KMS-11 (cell line): ENCODE data around the gene CACNA2D2.

Experiments
- H2AFZ ChIP-seq: fragments of 200-600 bp; sonication (generic); 2 replicates; pipeline ENCODE4 v1.6.1; 2016; ENCODE audit warnings: antibody characterized with exemption, mixed run types, low read depth
- H3K27ac ChIP-seq: fragments of 200-600 bp; sonication (generic); 2 replicates; pipeline ENCODE4 v1.6.1; 2016; ENCODE audit warnings: mild to moderate bottlenecking, mixed run types
- H3K27me3 ChIP-seq: fragments of 200-600 bp; sonication (generic); 2 replicates; pipeline ENCODE4 v1.6.1; 2017; ENCODE audit warnings: mild to moderate bottlenecking, low read depth, mixed run types, moderate library complexity; ENCODE audit not compliant: insufficient read depth
- H3K36me3 ChIP-seq: fragments of 200-600 bp; sonication (generic); 2 replicates; pipeline ENCODE4 v1.6.1; 2017; ENCODE audit warnings: mild to moderate bottlenecking, mixed run types; ENCODE audit not compliant: insufficient read depth
- H3K4me1 ChIP-seq: fragments of 200-600 bp; sonication (generic); 2 replicates; pipeline ENCODE4 v1.6.1; 2016; ENCODE audit warnings: mild to moderate bottlenecking, low read depth, mixed run types; ENCODE audit not compliant: poor library complexity, severe bottlenecking
- H3K4me2 ChIP-seq: fragments of 200-600 bp; sonication (generic); 2 replicates; pipeline ENCODE4 v1.7.0; 2016; ENCODE audit warnings: mild to moderate bottlenecking, mixed run types
- H3K4me3 ChIP-seq: fragments of 200-600 bp; sonication (generic); IDR thresholded peaks from 2 replicates; pipeline ENCODE4 v1.6.1; 2017; ENCODE audit warnings: low read depth, low read length, mixed read lengths; ENCODE audit not compliant: insufficient read depth
- H3K79me2 ChIP-seq: fragments of 200-600 bp; sonication (generic); 2 replicates; pipeline ENCODE4 v1.6.1; 2016; ENCODE audit warnings: low read depth, mixed run types; ENCODE audit not compliant: insufficient read depth
- H3K9ac ChIP-seq: fragments of 200-600 bp; sonication (generic); 2 replicates; pipeline ENCODE4 v1.6.1; 2016; ENCODE audit warnings: mild to moderate bottlenecking, mixed run types
- H4K20me1 ChIP-seq: fragments of 200-600 bp; sonication (generic); 2 replicates; pipeline ENCODE4 v1.6.1; 2016; ENCODE audit warnings: mild to moderate bottlenecking, mixed run types; ENCODE audit not compliant: insufficient read depth
- CTCF ChIP-seq: fragments of 200-600 bp; sonication (generic); conservative IDR thresholded peaks from 2 replicates; pipeline ENCODE4 v1.6.1; 2017; ENCODE audit warnings: low read depth, mild to moderate bottlenecking, antibody characterized with exemption, low read length, moderate library complexity, mixed read lengths

The CACNA2D2 gene

GRCh38 chr3:50414616-50415015 lies 88.8 kb downstream of the CACNA2D2 start:
- Histone ChIP-seq H3K79me2 (no peaks in the 10 kb centered on the region), H3K27me3 (peaks cover 12% of the 10 kb centered on the region; the same call in 1 of the 2 replicates), H3K9ac (no peak overlapping the region), H4K20me1 (no peaks in the 10 kb centered on the region), H3K4me1 (no peaks in the 10 kb centered on the region), H3K27ac (no peak overlapping the region), H3K4me2 (no peak overlapping the region), H2AFZ (no peak overlapping the region), H3K36me3 (no peaks in the 10 kb centered on the region), H3K4me3 (no peak overlapping the region)
- no peak for TF ChIP-seq CTCF

DNA sequence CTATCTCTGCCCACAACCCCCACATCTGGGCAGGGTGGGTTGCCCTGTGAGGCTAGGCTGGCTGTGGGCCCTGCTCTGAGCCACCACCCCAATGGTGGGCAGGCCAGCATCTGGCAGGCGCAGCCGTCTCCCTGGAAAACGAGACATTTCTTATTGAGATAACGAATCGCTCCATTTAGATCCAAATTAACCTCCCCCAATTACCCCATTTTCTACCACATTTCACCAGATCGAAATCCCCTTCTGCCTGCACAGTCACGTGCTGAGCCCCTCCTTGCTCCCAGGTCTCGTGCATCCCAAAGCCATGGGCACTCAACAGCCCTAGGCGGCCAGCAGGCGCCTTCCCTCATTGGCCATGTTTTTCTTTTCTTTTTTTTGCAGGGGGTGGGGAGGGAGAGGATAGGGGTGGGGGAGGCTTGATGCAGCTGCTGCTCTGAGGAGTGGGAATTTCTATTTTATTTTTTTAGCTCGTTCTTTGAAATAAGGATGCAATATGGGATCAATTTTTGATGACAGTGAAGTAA lies 91.1 kb downstream of the CACNA2D2 start:
- no peak overlapping the region for H3K4me3 ChIP-seq

GRCh38 chr3:50411229-50411628 lies 92.2 kb downstream of the CACNA2D2 start:
- no peaks in the 10 kb centered on the region for H3K79me2 ChIP-seq
- TF ChIP-seq CTCF, result no peak
- no peak overlapping the region for H2AFZ ChIP-seq
- H3K9ac ChIP-seq, result no peak overlapping the region
- H3K36me3 ChIP-seq, result no peaks in the 10 kb centered on the region
- peaks cover 4% of the 10 kb centered on the region; the same call in 1 of the 2 replicates for H3K27me3 ChIP-seq
- no peaks in the 10 kb centered on the region for H4K20me1 ChIP-seq
- no peaks in the 10 kb centered on the region for H3K4me1 ChIP-seq
- no peak overlapping the region for H3K4me2 ChIP-seq
- H3K4me3 ChIP-seq, result no peak overlapping the region
- H3K27ac ChIP-seq, result no peak overlapping the region

More for the DNA sequence above, 91.1 kb downstream of the CACNA2D2 start:
- no peaks in the 10 kb centered on the region for H3K79me2 ChIP-seq
- H3K36me3 ChIP-seq, result no peaks in the 10 kb centered on the region
- no peak overlapping the region for H2AFZ ChIP-seq
- no peaks in the 10 kb centered on the region for H3K4me1 ChIP-seq
- peaks cover 4% of the 10 kb centered on the region; the same call in 1 of the 2 replicates for H3K27me3 ChIP-seq
- H3K4me2 ChIP-seq, result no peak overlapping the region
- H3K27ac ChIP-seq, result no peak overlapping the region
- no peak for TF ChIP-seq CTCF
- H4K20me1 ChIP-seq, result no peaks in the 10 kb centered on the region
- no peak overlapping the region for H3K9ac ChIP-seq

DNA sequence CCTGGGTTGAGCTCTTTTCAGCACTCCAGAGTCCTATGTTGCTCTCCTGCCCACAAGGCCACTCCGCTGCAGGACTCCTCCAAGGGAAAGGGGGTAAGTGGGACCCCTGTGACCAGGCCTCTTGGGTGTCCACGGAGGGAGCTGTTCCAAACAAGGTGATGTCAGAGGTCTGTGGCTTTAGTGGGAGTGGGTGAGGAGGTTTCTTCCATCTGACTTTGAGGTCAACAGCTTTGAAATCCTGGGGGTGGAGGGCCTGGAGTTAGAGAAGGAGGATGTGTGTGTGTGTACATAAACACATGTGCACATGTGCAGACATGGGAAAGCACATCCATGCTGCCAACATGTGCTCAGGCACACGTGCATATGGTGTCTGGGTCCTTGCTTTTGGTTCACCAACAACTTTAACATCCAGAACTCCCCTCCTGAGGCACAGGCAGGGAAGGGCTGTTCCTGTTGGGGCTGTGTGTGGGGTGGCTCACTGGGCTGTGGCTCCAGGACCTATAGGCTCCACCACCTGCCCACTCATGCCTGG lies 92.8 kb downstream of the CACNA2D2 start:
- Histone ChIP-seq H3K79me2 (no peaks in the 10 kb centered on the region), H3K36me3 (no peaks in the 10 kb centered on the region), H3K9ac (no peak overlapping the region), H3K27me3 (peaks cover 4% of the 10 kb centered on the region; the same call in 1 of the 2 replicates), H2AFZ (no peak overlapping the region), H3K4me2 (no peak overlapping the region), H3K27ac (no peak overlapping the region), H3K4me1 (no peaks in the 10 kb centered on the region), H3K4me3 (no peak overlapping the region), H4K20me1 (no peaks in the 10 kb centered on the region)
- TF ChIP-seq CTCF, result no peak
